ENCODE data around the gene PDE11A.

The PDE11A gene

GRCh38 chr2:177756336-177756735, 316.2 kb downstream of the PDE11A start:
- no peak for DNase-seq

- no peak for DNase-seq
Measured at GRCh38 chr2:177754492-177754873, 318.1 kb downstream of the PDE11A start.

DNA sequence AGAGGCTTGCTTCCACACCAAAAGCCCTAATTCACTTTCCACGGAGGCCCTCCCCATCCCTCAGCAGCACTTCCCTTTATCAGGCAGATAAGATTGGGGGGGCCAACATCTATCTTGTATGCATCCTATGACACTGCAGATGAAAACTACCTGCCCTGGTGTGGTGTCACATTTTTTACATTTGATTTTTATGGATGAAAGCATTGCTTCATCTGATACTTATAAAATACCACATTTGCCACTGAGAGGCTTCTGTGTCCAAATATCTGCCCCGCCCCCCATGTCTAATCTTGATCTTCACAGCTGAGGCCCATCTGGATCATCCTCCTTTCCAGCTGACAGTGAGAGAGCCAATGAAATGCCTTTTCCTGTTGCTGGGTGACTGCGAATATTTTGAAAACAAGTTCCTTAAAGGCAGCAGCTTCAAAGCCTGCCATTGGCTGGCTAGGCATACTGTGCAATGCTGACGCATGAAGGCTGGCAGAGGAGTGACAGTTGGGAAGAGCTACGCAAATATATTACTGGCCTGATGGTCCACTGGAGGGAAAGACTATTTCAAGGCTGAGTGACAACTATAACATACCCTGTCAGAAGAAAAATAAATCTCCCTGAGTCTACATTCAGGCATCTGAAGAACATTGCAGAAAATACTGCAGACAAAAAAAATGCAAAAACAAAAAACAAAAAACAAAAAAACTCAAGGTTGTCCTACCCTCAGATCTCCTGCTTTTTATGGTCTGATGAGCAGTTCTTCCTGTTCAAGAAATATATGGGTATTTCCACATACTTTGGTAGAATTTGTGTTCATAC, 318.7 kb downstream of the PDE11A start:
- no peak for DNase-seq

- DNase-seq, result no peak
Measured at GRCh38 chr2:177748360-177748759, 324.2 kb downstream of the PDE11A start.

GRCh38 chr2:177747384-177747783, 325.2 kb downstream of the PDE11A start:
- no peak for DNase-seq

GRCh38 chr2:177746358-177746757, 326.2 kb downstream of the PDE11A start:
- DNase-seq, result no peak

DNA sequence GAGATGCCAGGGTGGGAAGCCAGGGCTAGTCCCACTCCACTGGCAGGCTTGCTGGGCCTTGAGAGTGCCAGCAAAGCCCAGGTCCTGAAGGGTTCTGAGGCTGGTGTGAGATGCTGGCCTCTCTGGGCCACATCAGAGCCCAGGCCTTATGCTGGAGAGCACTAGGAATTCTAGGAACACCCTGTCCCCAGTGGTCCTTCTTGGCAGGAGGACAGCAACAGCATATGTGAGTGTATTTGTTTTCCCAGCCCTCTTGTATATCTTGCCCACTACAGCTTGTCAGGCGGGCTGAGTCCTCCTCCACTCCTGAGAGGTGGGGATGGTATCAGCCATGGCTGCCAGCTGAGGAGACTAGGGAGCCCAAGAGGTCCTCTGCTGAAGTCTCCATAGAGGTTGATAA, 327.0 kb downstream of the PDE11A start:
- no peak for DNase-seq

- no peak for DNase-seq
Measured at GRCh38 chr2:177742851-177743250, 329.7 kb downstream of the PDE11A start.

GRCh38 chr2:177741866-177742265, 330.7 kb downstream of the PDE11A start:
- no peak for DNase-seq

DNA sequence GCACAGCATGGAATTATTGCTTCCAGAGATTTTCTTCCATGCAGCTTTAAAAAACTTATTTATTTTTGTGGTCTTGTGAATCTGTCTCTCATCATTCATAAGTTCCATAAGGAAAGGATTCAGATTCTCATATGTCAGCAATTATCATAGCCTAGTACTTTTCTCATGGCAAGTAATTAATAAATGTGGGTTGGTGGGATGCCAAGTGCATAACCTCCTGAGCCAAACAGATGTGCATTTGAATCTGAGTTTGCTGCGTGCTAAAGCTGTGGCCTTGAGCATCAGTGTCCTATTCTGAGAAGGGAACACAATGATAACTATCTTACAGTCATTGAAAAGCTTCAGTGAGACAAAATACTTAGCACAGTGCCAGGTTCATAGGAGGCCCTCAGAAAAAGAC, 331.9 kb downstream of the PDE11A start:
- no peak for DNase-seq

GRCh38 chr2:177738461-177739235, 333.9 kb downstream of the PDE11A start:
- no peak for DNase-seq

- no peak for DNase-seq
Measured at GRCh38 chr2:177735318-177735803, 337.2 kb downstream of the PDE11A start.

DNA sequence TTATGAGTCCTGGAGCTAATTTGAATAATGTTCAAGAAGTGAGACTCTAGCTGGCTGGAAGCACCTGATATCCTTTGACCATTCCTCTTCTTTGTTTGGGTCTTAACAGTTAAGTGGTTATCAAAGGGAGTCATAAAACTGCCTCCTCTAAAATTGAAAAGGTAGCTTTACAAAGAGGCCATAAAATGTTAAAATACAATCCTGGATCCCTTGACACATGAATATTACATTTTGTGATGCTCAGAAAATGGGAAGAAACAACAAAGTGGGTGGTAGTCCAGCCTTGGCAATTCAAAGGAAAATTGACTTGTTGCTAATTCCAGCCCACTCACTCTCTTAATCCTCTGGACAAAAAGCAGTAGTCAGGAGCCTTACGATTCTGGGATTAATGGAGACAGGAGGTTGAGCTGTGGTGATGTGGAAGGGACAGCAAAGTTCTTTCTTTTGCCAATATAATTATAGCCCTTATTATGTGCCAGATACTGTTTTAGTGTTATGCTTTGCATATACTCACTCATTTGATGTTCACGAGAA, 339.2 kb downstream of the PDE11A start:
- DNase-seq, result no peak

GRCh38 chr2:177731384-177731783, 341.2 kb downstream of the PDE11A start:
- DNase-seq, result no peak

DNA sequence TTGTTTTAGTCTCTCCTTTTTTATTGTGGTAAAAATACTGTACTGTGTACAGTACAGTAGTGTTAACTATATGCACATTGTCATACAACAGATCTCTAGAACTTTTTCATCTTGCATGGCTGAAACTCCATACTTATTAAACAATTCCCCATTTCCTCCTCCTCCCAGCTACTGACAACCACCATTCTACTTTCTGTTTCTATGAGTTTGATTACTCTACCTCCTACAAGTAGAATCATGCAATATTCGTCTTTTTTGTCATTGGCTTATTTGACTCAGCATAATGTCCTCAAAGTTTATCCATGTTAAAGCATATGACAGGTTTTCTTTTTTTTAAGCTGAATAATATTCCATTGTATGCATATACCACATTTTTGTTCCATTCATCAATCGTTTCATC, 341.8 kb downstream of the PDE11A start:
- DNase-seq, result no peak

- no peak for DNase-seq
Measured at GRCh38 chr2:177730363-177730762, 342.2 kb downstream of the PDE11A start.

- no peak for DNase-seq
Measured at GRCh38 chr2:177728920-177729319, 343.7 kb downstream of the PDE11A start.

DNA sequence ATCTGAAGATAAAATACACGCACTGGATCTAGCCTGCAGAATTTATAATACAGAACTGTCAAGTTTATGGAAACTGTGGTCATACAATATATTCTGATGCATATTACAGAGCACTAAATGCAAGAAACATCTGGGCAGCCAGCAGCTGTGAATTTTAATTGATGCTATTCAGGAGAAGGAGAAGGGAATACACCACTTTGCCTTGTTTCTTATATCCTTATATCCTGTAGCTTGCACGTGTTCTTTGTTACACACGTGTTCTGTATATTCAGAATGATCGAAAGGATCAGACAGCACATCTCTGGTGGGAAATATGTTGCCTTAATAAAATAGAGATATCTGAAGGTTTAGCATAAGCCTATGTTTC, 344.2 kb downstream of the PDE11A start:
- no peak for DNase-seq

DNA sequence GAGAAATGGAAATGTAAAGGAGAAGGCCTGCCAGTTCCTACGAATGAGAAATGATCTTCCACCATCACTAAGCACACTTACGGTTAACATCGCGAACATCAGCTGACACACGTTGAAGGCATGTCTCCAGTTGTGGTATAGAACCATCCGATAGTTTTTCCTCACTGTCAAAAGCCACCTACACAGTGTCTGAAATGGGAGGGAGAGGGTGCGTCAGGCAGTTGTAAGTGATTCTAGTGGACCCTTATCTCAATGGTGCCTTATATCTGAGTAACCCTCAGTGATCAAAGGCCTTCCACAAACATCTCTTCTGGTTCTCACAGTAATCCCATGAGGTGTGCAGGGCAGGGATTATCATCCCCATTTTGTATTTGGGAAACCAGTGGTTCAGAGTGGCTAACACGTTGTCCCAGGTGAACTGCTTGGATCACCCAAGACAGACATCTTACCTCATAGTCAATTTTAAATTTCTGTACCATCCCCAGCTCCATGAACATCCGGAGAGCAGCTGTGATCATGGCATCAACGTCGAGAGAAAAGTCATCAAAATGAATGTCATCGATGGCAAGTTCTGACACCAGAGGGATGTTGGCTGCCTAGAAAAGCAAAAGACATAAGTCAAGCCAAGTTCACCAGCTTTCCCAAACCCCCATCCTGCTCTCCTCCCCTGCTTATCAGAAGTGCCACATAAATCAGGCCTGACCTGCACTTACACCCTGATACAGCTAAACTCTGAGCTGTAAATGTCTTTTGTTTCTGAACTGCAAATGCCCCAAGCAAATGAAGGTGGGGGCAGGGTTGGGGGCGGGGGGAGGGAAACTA, 344.8 kb downstream of the PDE11A start:
- DNase-seq, result no peak

- DNase-seq, result no peak
Measured at GRCh38 chr2:177726931-177727348, 345.6 kb downstream of the PDE11A start.

GRCh38 chr2:177724398-177725287, 347.9 kb downstream of the PDE11A start:
- peak; percentile 1 to 4 for DNase-seq

GRCh38 chr2:177723235-177723634, 349.3 kb downstream of the PDE11A start:
- no peak for DNase-seq
